DND-41 (cell line): ENCODE results near the gene SIRT7.

Source experiments
- CTCF ChIP-seq: IDR thresholded peaks from 2 replicates; pipeline ENCODE4 v1.5.1; 2012; ENCODE audit warnings: borderline replicate concordance, low read length, moderate library complexity, mild to moderate bottlenecking; ENCODE audit not compliant: poor library complexity, severe bottlenecking; ENCODE audit errors: extremely low read depth
- EZH2 ChIP-seq: IDR thresholded peaks from 3 replicates; pipeline ENCODE4 v1.6.1; 2012; ENCODE audit warnings: borderline replicate concordance, low read depth, mild to moderate bottlenecking, moderate library complexity, low read length, inconsistent platforms; ENCODE audit not compliant: severe bottlenecking

GRCh38 chr17:81959362-81960129, 41.6 kb upstream of the SIRT7 start:
- TF ChIP-seq EZH2 (no peak), CTCF (peak; percentile 77)
